AG08395 (cell line): ENCODE data around the gene CIBAR2.

Source experiments
- DNase-seq: peaks from one replicate; pipeline ENCODE4 v3.0.0; 2012; ENCODE audit warnings: mixed read lengths, low spot score

CIBAR2 gene

DNA sequence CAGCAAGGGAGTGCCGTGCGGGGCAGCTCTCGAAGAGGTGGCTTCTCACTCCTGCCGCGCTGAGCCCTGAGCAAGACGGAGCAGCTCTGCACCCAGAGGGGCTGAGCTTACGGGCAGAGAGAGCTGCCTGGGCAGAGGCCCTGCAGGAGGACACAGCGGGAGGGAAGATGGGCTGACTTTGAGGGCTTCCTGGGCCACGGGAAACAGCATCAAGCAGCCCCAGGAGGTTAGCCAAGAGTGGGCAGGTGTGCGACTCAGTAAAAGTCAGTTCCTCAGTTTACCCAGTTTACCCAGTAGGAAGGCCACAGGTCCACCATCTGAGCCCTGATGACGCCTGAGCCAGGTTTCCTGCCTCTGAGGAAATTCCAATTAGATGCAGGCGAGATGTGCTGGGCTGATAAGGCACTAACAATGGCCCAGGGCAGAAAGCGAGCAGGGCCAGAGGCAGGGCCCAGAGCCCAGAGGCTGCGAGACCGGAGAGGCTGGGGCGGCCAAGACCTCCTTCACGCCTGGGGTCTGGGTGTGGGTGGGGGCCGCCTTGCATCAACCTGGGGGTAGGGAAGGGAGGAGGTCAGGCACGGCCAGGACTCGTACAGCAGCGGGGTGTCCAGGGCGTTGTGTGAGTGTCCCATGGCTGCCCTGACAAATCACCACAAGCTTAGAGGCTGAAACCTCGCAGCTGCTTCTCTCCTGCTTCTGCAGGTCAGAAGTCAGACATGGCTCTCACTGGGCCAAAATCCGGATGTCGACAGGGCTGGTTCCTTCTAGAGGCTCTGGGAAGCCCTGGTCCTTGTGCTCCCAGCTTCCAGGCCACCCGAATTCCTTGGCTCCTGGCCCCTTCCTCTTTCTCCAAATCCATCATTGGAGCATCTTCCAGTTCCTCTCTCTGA lies 32.0 kb upstream of the CIBAR2 start:
- DNase-seq, result no peak

GRCh38 chr16:85142771-85143211 lies 30.5 kb upstream of the CIBAR2 start:
- DNase-seq, result no peak

DNA sequence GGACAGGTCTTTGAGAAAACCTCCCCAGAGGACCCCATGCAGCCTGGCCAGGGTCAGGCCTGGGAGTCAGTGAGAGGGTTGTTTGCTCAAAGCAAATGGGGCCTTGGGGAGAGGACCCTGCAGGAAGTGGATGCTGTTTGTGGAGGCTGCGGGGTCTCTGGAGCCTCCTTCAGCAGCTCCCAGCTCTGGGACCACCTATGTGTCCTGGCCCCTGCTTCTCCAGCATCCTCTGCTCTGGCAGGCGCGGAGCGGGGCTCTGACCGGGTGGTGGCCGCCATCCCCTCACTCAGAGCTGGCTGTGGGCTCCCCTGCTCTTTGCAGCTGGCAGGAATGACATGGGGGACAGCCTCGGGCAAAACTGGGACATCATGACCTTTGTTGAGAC lies 29.8 kb upstream of the CIBAR2 start:
- DNase-seq, result no peak

GRCh38 chr16:85141491-85142128 lies 29.3 kb upstream of the CIBAR2 start:
- no peak for DNase-seq

DNA sequence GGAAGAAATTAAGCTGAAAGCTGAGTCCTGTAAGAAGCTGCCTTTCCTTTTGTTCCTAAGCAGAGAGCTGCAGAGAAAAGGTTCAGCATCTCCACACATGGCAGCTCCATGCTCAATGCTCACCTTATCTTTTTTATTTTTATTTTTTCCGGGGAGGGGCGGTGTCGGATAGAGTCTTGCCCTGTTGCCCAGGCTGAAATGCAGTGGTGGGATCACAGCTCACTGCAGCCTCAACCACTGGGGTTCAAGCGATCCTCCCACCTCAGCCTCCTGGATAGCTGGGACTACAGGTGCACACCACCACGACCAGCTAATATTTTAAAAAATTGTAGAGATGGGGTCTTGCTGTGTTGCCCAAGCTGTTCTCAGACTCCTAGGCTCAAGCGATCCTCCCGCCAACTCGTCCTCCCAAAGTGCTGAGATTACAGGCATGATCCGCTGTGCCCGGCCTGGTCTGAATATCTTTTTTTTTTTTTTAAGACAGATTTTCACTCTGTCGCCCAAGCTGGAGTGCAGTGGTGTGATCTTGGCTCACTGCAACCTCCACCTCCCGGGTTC lies 28.3 kb upstream of the CIBAR2 start:
- no peak for DNase-seq

DNA sequence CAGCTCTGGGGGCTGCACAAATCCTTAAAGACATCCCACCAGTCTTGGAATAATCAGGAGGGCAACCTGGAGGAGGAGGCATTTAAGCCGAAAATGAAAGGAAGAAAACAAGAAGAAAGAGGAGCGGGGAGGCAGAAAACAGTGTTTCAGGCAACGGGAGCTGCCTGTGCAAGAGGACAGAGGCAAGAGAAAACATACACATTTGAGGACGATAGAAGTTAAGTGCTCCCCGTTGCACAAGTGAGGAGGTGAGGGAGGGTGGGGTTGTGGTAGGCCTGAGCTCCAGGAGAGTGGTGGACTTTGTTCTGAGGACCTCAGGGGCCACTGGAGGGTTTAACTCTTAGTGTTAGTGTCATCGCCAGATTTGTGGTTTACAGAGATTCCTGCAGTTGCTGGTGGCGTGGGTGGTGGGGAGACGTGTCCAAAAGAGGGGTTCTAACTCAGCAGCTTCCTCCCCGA lies 27.6 kb upstream of the CIBAR2 start:
- DNase-seq, result no peak

DNA sequence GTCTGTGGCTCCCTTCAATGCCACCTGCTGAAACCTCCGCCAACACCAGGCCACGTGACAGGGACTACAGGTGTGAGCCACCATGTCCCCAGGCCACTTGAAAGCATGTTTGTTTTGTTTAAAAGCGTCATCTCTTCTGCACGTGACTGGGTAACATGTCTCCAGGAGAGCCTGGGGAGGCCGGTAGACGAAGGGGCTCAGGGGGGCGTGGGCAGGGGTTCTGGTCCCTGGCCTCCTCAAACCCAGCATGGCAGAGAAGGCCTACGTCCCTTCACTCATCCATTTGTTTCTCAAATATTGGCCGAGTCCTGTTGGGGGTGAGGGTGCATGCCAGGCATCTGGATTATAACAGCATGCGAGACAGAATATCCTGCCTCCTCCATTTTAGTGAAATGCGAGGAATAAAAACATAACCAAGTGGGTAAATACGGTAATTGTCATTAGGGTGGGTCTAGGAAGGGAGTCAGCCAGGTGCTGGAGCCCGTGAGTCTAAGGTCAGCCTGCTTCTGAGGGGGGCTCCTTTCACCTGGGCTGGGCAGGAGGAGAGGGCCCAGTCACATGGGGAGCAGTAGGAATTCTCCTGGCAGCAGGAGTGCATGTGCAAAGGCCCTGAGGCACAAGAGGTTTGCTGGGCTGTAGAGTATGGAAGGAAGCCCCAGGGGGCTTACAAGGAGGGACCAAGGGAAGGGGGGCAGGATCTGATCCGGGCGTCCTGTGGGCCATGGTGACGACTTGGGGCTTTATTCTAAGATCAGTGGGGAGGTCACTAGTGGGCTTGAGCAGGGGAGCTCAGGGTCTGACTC lies 26.8 kb upstream of the CIBAR2 start:
- DNase-seq, result no peak

DNA sequence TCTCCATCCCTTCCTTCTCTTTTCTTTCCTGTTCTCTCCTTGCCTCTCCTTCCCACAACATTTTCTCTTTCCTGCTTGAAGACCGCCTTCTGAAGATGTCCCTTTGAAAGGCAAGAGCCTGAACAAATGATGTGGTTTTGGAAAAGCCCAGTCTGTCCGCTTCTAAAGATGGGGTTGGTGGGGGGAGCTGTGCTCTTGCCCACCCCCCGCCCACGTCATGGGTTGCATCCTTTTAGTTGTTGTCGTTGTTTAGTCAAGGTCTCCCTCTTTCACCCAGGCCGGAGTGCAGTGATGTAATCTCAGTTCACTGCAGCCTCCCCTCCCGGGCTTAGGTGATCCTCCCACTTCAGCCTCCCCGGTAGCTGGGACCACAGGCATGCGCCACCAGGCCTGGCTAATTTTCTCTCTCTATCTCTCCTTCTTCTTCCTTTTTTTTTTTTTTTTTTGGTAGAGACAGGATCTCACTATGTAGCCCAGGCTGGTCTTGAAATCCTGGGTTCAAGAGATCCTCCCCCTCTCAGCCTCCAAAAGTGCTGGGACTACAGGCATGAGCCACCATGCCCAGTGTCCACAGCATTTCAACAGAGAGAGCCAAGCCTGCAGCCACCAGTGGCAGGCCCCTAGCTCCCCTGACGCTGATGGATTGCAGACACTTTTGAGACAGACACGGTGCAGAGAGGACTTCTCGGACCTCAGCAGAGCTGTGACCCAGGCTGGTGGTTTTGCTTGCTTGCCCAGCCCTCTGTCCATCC lies 26.0 kb upstream of the CIBAR2 start:
- DNase-seq, result no peak

DNA sequence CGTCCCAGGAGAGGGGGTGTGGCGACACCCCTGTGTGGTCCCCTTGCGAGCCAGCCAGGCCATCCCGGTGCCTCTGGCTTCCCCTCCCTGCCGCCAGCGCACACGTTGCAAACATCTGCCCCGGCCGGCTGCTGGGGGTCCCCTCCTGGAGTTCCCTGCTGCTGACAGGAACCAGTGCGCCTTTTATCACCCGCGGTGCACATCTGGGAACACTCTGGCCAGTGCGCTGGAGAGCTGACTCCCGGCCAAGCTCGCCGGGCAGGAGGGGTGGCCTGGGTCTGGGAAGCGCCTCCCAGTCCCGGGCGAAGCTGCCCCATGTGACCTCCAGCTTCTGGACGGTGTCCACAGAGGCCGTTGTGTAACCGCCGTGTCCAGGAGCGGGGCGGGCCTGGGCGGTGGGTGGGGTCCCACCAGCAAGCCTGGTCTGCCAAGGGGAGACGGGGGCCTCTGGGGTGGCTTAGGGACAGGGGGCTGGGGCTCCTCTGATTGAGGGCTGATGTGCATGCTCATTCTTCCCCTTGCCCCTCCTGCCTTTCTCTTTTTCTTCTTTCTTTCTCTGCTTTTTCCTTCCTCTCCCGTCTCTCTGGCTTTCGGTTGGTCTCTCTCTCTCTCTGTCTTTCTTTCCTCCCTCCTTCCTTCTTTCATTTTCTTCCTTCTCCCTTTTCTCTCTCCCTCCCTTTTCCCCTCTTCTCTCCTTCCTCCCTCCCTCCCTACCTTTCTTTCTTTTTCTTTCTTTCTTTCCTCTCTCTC lies 25.2 kb upstream of the CIBAR2 start:
- DNase-seq, result peak; percentile 95

DNA sequence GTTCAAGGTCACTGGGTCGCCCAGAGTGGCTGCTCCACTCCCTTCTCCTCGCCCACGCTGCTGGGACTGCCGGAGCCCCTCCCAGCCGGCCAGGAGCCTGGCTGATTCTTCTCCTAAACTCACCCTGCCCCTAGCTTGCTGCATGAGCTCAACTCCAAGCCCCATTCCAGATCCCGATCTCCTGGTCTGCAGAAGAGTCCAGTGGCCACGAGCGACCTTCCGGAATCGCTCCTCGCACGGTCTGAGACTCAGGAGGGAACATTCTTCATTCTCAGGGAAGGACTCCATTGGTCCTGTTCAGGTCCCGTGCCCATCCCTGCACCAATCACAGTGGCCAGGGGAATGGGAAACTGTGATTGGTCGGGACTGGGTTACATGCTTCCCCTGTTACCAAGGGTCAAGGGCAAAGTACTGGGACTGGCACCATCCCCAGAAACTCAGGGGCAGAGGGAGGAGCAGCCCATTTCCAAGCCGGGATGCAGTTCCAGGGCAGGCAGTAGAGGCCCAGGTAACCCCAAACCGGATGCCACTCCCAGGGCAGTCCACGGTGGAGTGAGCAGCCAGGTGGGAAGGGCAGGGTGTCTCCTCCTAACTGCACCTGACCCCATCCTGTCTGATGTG lies 24.5 kb upstream of the CIBAR2 start:
- DNase-seq, result peak; percentile 36

GRCh38 chr16:85136213-85136701 lies 24.0 kb upstream of the CIBAR2 start:
- DNase-seq, result no peak

- DNase-seq, result no peak
Observed at GRCh38 chr16:85134789-85135142, 22.5 kb upstream of the CIBAR2 start.

DNA sequence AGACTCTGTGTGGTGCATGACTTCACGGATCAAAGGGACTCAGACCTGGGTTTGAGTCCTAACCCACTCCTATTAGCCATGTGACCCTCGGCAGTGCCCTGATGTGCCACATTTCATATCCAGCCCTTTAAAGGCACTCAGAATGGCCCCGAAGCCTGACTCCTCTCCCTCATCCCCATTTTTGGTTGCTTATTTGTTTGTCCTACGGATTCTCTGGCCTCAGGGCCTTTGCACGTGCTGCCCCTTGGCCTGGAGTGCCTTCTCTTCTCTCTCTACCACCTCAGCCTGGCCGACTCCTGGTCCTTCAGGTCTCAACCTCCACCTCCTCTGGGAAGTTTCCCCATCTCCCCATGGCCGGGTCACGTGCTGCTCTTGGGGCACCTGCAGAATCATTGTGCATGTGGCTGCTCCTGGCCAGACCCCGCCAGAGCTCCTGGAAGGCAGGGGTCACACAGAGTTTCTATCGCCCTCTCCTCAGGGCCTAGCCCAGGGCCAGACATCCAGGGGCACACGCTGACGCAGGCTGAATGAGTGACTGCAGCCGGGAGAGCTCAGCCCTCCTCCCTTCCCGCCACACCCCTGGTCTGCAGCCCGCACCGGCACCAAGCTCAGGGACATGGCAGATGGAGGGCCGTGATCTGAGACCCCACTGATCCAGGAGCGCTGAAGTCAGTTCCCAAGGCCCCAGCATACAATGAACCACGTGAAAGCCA lies 22.0 kb upstream of the CIBAR2 start:
- DNase-seq, result no peak

- no peak for DNase-seq
Observed at GRCh38 chr16:85133290-85133599, 21.0 kb upstream of the CIBAR2 start.

- DNase-seq, result no peak
Observed at GRCh38 chr16:85132456-85133289, 20.4 kb upstream of the CIBAR2 start.

DNA sequence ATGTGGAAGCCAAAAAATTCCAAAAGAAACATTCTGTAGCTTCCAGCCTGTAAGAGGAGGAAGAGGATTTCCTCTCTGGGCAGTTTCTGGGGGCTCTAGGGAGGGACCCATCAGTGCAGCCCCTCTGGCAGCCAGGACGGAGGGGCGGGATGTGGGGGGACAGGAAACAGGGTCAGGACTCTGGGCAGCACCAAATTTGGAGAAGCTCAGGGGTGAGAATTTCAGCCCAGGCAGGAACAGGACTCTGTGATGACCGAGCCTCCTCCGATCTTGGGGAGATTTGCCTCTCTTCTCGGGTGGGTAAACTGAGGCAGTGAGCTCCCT lies 18.4 kb upstream of the CIBAR2 start:
- DNase-seq, result no peak

DNA sequence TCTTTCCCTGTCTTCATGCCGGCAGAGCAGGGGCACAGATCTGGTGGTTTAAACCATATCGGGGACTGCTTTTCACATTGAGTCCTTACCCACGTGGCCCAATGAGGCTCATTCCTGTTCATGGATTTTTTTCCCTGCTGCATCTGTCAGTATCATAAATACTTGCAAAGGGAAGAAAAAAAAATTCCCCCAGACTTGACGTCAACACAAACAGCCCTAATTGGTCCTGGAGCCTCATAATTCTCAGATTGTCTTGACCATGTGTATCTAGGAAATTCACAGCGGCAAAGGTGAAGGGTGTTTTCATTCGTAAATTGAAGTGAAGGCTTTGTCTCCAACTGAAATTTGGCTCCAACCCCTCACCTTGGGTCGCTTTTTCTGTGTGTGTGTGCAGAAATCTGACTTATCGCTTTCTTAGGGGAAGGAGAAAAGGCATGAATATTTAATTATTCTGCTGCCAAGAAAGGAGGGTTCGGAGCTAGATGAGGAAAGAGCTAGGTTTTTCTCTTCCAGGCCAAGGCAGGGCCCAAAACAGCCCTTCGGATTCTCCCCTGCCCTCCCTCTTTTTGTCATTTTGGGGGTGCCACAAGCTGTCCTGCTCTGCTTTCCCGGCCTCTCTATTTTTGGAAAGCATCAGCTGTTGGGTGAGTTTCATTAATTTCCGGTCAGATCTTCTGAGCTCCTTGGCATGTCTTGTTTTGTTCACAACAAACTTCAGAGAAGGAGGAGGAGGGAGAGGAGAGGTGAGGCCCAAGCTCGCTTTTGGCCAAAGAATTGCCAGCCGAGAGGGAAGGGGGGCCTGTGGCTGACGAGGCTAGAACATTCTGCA lies 17.8 kb upstream of the CIBAR2 start:
- peak; percentile 59 for DNase-seq
